Thymus (tissue), 11 donors: ENCODE results near the gene AFAP1. TPM values are rescaled to one million over a fixed set of nuclear protein-coding genes. Genes with fewer than 3 reads are reported as not detected.

ENCODE experiments used
- DNase-seq, 9 donors: peaks; one replicate each; pipeline ENCODE4 v3.0.0-alpha.2; 2013; ENCODE audit warnings: low spot score in 9 of 9, low read depth in 6 of 9, missing footprints in 1 of 9
- H3K27ac ChIP-seq, 2 donors: one replicate each; pipeline ENCODE4 v1.5.1; 2013; ENCODE audit warnings: control low read depth in 1 of 2, low read depth in 1 of 2, low read length in 1 of 2, mild to moderate bottlenecking in 1 of 2, moderate library complexity in 1 of 2
- H3K27me3 ChIP-seq, 2 donors: one replicate each; pipeline ENCODE4 v1.5.1; 2013; ENCODE audit warnings: low read length in 1 of 2; ENCODE audit not compliant: control insufficient read depth in 2 of 2, insufficient read depth in 1 of 2
- H3K36me3 ChIP-seq, 2 donors: one replicate each; pipeline ENCODE4 v1.5.1; 2013; ENCODE audit warnings: low read length in 1 of 2, mild to moderate bottlenecking in 1 of 2, moderate library complexity in 1 of 2; ENCODE audit not compliant: control insufficient read depth in 2 of 2, insufficient read depth in 2 of 2
- H3K4me1 ChIP-seq, 2 donors: one replicate each; pipeline ENCODE4 v1.5.1; 2013; ENCODE audit warnings: low read length in 2 of 2; ENCODE audit not compliant: control insufficient read depth in 2 of 2, insufficient read depth in 2 of 2
- H3K4me3 ChIP-seq, 2 donors: one replicate each; pipeline ENCODE4 v1.5.1; 2013; ENCODE audit warnings: low read length in 2 of 2, control low read depth in 1 of 2, mild to moderate bottlenecking in 1 of 2
- H3K9me3 ChIP-seq, 2 donors: one replicate each; pipeline ENCODE4 v1.5.1; 2013; ENCODE audit warnings: low read length in 1 of 2, mild to moderate bottlenecking in 1 of 2; ENCODE audit not compliant: control insufficient read depth in 2 of 2, insufficient read depth in 1 of 2
- WGBS: extraction: QIAGEN DNeasy Blood & Tissue Kit; methylation state at CpG from one replicate; pipeline ENCODE4 v1.1.7; 2013; 5-methylcytosine and 5-hydroxymethylcytosine counted together
- polyA plus RNA-seq: library from polyadenylated mRNA; stranded (reverse); fragments of 200-250 nt; gene quantifications from one replicate; pipeline ENCODE4 v1.2.3, GENCODE V29; 2013
- total RNA-seq: library from RNA; stranded (reverse); fragments of 120-200 nt; gene quantifications from one replicate; pipeline ENCODE4 v1.2.4, GENCODE V29; 2013
- donor health status: healthy.

AFAP1 gene
- total and polyA plus RNA-seq, 2 donors: 3.2 to 4.5 TPM

- H3K27me3 ChIP-seq: peaks cover 0 to 2% of the 10 kb centered on the region in 2 donors
- H3K27ac ChIP-seq: no peak overlapping the region
- no peak overlapping the region for H3K4me3 ChIP-seq
- H3K4me1 ChIP-seq: no peaks in the 10 kb centered on the region
- H3K9me3 ChIP-seq: no peaks in the 10 kb centered on the region
- no peaks in the 10 kb centered on the region for H3K36me3 ChIP-seq
- WGBS: 90% methylated on average over 8 of the region's 8 CpGs
- DNase-seq: no peak
These were observed 156.9 kb downstream of the AFAP1 start for GRCh38 chr4:7782783-7783182.

- Histone ChIP-seq H3K27me3 (peaks cover 0 to 2% of the 10 kb centered on the region in 2 donors), H3K9me3 (no peaks in the 10 kb centered on the region), H3K27ac (no peak overlapping the region), H3K4me1 (no peaks in the 10 kb centered on the region), H3K4me3 (no peak overlapping the region), H3K36me3 (no peaks in the 10 kb centered on the region)
- 95% methylated on average over 17 of the region's 17 CpGs for WGBS
- no peak for DNase-seq
These were observed 157.7 kb downstream of the AFAP1 start for GRCh38 chr4:7781993-7782392.

- no peak for DNase-seq
- Histone ChIP-seq H3K27ac (no peak overlapping the region), H3K27me3 (peaks cover 0 to 2% of the 10 kb centered on the region in 2 donors), H3K4me1 (no peaks in the 10 kb centered on the region), H3K36me3 (no peaks in the 10 kb centered on the region), H3K4me3 (no peak overlapping the region), H3K9me3 (no peaks in the 10 kb centered on the region)
- 43% methylated on average over 13 of the region's 13 CpGs for WGBS
These were observed 158.3 kb downstream of the AFAP1 start for GRCh38 chr4:7781366-7781765.

GRCh38 chr4:7780751-7781348, 158.8 kb downstream of the AFAP1 start:
- no peak overlapping the region for H3K27ac ChIP-seq
- WGBS: 89% methylated on average over 5 of the region's 5 CpGs

GRCh38 chr4:7779432-7779768, 160.3 kb downstream of the AFAP1 start:
- H3K27ac ChIP-seq: no peak overlapping the region
- no peak for DNase-seq

More at GRCh38 chr4:7780751-7781348, 158.8 kb downstream of the AFAP1 start:
- H3K36me3 ChIP-seq: no peaks in the 10 kb centered on the region
- peaks cover 0 to 2% of the 10 kb centered on the region in 2 donors for H3K27me3 ChIP-seq
- no peaks in the 10 kb centered on the region for H3K9me3 ChIP-seq
- no peaks in the 10 kb centered on the region for H3K4me1 ChIP-seq
- no peak for DNase-seq
- no peak overlapping the region for H3K4me3 ChIP-seq

GRCh38 chr4:7778510-7779431, 160.9 kb downstream of the AFAP1 start:
- H3K4me1 ChIP-seq: no peaks in the 10 kb centered on the region
- H3K27me3 ChIP-seq: peaks cover 0 to 2% of the 10 kb centered on the region in 2 donors
- no peaks in the 10 kb centered on the region for H3K36me3 ChIP-seq
- H3K4me3 ChIP-seq: no peak overlapping the region
- 85% methylated on average over 24 of the region's 24 CpGs for WGBS
- no peaks in the 10 kb centered on the region for H3K9me3 ChIP-seq
- H3K27ac ChIP-seq: peak overlapping the region in 1 of 2 donors; percentile 10
- no peak for DNase-seq

More at GRCh38 chr4:7779432-7779768, 160.3 kb downstream of the AFAP1 start:
- Histone ChIP-seq H3K36me3 (no peaks in the 10 kb centered on the region), H3K4me3 (no peak overlapping the region), H3K4me1 (no peaks in the 10 kb centered on the region), H3K27me3 (peaks cover 0 to 2% of the 10 kb centered on the region in 2 donors), H3K9me3 (no peaks in the 10 kb centered on the region)
- WGBS: 69% methylated on average over 5 of the region's 5 CpGs

GRCh38 chr4:7777871-7778509, 161.7 kb downstream of the AFAP1 start:
- Histone ChIP-seq H3K27me3 (peaks cover 0 to 2% of the 10 kb centered on the region in 2 donors), H3K9me3 (no peaks in the 10 kb centered on the region), H3K27ac (no peak overlapping the region), H3K4me3 (no peak overlapping the region), H3K36me3 (no peaks in the 10 kb centered on the region), H3K4me1 (no peaks in the 10 kb centered on the region)
- no peak for DNase-seq
- 98% methylated on average over 10 of the region's 10 CpGs for WGBS

- Histone ChIP-seq H3K36me3 (no peaks in the 10 kb centered on the region), H3K4me3 (no peak overlapping the region), H3K27ac (no peak overlapping the region), H3K4me1 (no peaks in the 10 kb centered on the region), H3K9me3 (no peaks in the 10 kb centered on the region), H3K27me3 (peaks cover 0 to 2% of the 10 kb centered on the region in 2 donors)
- no peak for DNase-seq
- 95% methylated on average over 17 of the region's 17 CpGs for WGBS
These were observed 162.5 kb downstream of the AFAP1 start for GRCh38 chr4:7777017-7777710.
